Astrocyte of the cerebellum (primary cell): ENCODE measurements around the gene HDAC4.
"Not testable (repeated sequence)": the region's sequence is repeated elsewhere in the genome, so short reads cannot be mapped to it uniquely, and the experiment has no call there.

ENCODE experiments used
- DNase-seq: peaks from one replicate; pipeline ENCODE4 v3.0.0-alpha.2; 2011; ENCODE audit warnings: low read depth
- H3K4me3 ChIP-seq: 2 replicates; pipeline ENCODE4 v1.5.1; 2011; ENCODE audit warnings: mild to moderate bottlenecking, low read depth, low read length, moderate library complexity
- in situ Hi-C: cut with HindIII; loops from 2 replicates; pipeline ENCODE4 v1.10.0; 2017; ENCODE audit warnings: low sequenced_read_pairs
- TF ChIP-seq, protein P1 (sequence below): IDR thresholded peaks from 2 replicates; pipeline ENCODE4 v1.5.1; 2012; ENCODE audit warnings: low read length, low read depth, moderate library complexity, mild to moderate bottlenecking; ENCODE audit errors: missing control alignments

HDAC4 gene

DNA sequence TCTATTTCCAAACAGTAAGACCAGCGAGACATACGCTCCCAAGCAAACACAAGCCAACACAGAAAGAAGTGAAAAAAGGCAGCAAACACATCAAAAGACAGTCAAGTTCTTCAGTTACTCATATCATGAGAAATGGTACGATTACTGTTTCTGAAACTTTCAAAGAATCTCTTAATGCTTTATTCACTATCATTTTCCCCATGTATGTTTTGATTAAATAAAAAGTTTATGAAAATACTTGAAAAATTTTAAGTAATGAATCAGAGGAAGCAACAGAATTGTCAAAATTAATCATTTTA, 114.9 kb downstream of the HDAC4 start:
- no peak for DNase-seq
- no peak overlapping the region for H3K4me3 ChIP-seq
- TF ChIP-seq, protein P1, sequence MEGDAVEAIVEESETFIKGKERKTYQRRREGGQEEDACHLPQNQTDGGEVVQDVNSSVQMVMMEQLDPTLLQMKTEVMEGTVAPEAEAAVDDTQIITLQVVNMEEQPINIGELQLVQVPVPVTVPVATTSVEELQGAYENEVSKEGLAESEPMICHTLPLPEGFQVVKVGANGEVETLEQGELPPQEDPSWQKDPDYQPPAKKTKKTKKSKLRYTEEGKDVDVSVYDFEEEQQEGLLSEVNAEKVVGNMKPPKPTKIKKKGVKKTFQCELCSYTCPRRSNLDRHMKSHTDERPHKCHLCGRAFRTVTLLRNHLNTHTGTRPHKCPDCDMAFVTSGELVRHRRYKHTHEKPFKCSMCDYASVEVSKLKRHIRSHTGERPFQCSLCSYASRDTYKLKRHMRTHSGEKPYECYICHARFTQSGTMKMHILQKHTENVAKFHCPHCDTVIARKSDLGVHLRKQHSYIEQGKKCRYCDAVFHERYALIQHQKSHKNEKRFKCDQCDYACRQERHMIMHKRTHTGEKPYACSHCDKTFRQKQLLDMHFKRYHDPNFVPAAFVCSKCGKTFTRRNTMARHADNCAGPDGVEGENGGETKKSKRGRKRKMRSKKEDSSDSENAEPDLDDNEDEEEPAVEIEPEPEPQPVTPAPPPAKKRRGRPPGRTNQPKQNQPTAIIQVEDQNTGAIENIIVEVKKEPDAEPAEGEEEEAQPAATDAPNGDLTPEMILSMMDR, result no peak
- in situ Hi-C loops, result no loop called here

DNA sequence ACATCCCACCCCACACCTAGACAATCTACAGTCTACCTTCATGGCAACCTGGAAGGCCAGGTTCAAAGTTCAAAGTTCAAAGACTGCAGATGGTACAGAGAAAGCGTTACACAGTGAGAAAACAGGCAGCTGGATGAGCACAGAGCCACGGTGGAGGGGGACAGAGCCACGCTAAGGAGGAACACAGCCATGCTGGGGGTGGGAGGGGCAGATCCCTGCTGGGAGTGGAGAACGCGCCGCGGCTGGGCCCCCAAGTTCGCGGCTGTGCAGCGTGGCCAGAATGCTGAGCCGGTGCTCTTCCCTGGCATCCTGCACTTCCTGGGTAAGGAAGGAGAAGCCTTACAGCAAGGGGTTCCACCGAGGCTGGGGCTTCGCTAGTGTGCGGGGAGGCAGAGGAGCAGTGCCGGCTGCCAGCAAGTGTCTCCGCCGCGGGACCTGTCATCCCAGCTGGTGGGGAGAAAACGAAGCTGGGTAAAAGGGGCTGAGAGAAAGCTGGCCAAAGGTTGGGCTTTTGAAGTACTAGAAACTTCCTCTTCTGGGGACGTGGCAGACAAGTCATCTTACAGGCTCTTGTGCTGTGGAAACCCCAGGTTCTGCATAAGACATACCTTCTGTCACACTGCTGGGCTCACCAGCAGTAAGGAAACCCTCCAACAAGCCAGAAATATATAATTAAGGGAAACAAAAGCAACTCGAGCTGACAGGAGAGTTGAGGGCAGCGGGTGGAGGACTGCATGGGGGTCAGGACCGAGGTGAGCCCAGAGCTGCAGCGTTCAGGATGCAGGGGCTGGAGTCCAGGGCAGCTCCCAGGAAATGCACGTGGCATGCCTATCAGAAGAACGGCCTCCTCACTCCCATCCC, 115.5 kb downstream of the HDAC4 start:
- DNase-seq, result no peak
- in situ Hi-C loops, result no loop called here

DNA sequence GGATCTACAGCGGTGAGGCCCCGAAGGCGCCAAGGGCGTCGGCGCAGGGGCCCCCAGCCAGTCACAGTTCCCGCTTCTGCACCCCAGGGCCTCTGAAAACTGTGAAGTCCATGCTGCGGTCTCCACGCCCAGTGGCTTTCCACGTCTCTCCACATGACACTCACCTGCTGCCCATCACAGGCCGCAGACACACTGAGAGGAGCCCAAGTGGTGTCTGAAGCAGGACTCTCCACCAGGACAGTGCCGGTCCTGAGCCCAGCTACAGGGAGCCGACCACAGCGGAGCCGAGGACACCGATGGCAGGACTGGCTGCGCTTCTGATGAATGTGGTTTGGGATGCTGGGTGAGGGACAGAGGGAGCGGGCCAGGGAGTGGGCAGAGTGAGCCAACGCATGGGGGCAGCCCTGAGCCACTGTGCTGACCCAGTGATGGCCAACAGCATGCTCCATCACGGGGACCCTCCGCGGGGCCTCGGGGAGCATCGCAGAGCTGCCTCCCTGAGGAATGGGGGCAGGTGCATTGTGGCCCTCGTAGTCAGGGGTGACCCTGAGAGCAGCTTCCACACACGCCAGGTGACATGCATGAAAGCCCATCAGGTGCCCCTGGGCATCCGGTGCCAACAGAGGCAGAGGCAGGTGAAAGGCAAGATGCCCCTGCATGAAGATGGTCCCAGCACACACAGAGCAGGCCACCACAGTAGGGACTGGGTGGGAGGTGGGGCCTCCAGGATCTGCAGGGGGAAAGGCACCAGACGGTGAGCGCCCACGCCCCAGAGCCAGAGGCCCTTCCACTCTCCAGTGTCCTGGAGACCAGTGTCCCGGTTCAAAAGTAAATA, 116.6 kb downstream of the HDAC4 start:
- in situ Hi-C loops, result no loop called here
- TF ChIP-seq, protein P1, result no peak
- no peak overlapping the region for H3K4me3 ChIP-seq
- no peak for DNase-seq

More for the DNA sequence above, 115.5 kb downstream of the HDAC4 start:
- H3K4me3 ChIP-seq, result peak overlapping the region; percentile 6
- TF ChIP-seq, protein P1, result no peak

- TF ChIP-seq, protein P1, result no peak
- in situ Hi-C loops, result no loop called here
- DNase-seq, result no peak
- H3K4me3 ChIP-seq, result no peak overlapping the region
These were observed 117.4 kb downstream of the HDAC4 start for GRCh38 chr2:239283288-239283945.

GRCh38 chr2:239282448-239283287, 118.2 kb downstream of the HDAC4 start:
- no peak for DNase-seq
- TF ChIP-seq, protein P1, result no peak
- H3K4me3 ChIP-seq, result no peak overlapping the region
- in situ Hi-C loops, result no loop called here

DNA sequence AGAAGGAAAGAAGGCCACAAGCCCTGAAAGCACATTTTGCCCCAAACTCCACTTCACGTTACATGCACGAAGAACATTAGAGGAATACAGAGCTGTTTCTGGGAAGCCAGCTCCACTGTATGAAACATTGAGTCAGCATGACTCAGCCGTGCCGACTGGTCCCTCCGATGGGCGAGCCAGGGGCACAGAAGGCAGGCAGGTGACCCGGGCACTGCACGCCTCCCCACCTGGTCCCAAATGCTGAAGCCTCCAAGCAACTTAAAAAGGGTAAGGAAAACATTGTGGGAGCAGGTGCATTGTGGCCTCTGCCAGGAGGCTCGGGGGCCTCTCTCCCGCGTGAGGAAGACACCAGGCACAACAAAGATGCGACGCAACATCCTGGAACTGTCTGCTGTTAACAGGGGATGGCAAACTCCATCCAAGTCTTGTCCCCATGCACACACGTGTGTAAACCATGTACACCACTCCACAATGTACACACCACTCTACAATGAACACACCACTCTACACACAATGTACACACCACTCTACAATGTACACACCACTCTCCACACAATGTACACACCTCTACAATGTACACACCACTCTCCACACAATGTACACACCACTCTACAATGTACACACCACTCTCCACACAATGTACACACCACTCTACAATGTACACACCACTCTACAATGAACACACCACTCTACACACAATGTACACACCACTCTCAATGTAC, 120.4 kb downstream of the HDAC4 start:
- DNase-seq, result peak; percentile 26
- in situ Hi-C loops, H3K4me3 ChIP-seq: not testable (repeated sequence)
